Activated T-helper 1 cell treated with Interleukin-2 at 50 U/mL for 16 hours (primary cell): Measurements from ENCODE around the gene DOCK9.
A peak's percentile ranks its signal among the peaks of the same experiment; 100 is the strongest.

Experiments
- DNase-seq: peaks from one replicate; pipeline ENCODE4 v3.0.0-alpha.2; 2020; ENCODE audit warnings: low read depth

Gene DOCK9

DNA sequence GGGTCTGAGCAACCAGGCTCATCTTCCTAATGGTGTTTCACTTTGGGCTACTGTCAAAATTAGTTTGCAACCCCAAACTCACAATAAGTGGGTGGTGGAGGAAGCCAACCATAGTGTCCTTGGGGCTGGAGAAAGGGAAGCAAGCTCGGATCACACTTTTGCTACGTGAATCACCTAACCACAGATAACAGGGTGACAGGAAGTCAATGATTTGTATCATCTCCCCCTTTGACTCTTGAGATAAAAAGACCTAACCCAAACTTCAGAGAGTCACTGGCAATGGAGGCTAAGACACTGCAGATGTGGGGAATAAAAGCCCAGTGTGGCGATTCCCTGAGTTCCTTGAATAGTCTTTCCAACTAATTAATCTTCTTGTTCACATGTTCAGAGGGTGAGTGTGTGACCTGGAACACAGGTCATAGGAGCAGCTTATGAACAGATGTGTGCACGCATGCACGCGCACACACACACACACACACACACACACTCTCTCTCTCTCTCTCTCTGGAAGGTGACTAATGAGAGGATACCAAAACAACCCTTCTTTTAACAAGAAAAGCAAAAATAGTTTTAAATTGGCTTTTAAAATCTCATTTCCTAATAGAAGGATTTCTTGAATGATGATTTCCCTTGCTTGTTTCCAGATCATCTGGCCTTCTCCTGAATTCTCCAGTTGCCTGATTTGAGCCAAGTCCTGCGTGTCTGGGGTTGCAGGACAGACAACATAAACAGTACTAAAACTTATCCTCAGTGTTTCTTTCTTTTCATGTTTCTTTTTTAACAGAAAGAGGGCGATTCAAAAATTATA, 21.2 kb upstream of the DOCK9 start:
- peak; percentile 4 for DNase-seq

DNA sequence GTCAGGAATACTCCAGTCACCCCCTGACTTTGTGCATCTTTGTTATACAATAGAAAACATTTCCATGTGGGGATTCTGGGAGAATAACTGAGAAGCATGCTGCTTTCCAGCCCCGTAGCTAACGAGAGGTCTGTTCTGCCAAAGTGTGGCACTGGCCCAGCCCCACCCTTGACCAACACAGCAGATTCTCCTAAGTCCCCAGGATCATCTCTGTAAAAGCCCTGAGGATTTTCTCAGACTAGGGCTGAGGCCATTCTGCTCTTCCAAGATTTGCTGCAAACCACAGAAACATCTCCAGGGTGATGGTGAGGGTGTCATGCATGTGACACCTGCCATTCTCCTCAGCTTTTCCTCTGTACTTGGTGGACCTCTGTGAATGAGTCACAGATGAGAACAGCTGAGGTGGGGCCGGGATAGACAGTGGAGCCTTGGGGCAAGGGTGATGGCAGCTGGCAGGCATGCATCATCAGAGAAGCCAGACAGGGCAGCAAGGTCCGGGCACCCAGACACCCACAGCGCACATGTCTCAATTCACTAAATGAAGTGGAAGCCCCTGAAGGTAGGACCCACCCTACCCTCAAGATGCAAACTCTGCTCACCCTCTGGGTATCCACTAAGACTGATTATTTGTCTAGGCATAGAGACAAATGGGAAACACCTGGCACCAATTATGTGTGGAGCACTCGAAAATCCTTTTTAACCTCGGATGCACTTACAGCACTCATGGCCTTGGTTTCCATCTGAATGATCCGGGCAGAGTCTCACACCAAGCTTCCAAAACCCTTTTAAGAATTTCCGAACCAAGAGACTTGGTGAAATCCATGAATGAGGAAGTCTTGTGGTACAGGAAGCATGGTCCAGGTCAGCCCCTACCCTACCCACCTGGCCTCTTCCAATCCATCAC, 20.1 kb upstream of the DOCK9 start:
- no peak for DNase-seq

DNA sequence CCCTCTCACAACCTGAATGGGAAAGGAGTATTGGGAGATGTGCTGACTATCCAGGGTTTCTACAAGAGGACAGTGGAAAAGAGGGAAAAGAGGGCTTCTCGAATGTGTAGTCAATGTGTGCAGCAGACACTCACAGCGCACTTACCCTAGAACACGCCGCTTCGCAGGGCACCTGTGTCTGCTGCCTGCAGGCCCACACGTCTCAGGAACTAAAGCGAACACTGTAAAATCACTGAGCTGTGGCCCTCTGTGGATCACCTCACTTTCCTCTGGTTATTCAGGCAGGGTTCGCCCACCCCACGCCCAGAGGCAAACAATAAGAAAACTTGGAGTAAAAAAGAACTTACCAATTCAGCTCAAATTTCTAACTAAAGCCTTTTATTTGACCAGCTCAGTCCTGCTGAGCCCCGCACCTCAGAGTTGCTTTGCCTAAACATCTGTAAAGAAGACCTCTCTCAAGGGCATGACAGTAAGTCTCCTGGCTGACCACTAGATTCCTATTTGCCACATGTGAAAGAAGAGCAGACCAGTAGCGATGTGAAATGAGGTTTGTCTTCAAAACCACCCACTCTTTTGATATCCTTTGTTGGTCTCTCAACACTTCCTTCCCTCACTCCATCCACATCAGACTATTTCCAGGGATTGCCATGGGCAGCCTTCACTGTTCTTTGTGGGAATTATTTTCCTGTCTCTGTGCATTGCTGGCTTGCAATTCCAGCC, 19.3 kb upstream of the DOCK9 start:
- no peak for DNase-seq

DNA sequence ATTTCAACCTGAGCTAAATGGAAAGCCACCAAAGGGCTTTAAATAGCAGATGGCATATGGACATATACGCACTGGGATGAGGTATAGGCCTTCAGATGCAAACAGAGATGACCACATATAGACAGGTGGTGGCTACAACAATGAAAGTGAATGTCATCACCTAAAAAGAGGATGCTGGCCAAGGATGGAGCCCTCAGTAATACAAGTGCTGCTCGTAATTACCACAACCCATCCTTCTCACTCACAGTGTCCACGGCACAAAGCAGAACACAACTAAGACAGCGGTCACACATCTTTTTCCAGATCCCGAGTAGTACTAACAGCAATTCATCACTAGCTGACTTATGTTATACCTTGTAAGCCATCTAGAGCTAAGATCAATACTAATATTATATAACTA, 18.2 kb upstream of the DOCK9 start:
- DNase-seq, result no peak

DNA sequence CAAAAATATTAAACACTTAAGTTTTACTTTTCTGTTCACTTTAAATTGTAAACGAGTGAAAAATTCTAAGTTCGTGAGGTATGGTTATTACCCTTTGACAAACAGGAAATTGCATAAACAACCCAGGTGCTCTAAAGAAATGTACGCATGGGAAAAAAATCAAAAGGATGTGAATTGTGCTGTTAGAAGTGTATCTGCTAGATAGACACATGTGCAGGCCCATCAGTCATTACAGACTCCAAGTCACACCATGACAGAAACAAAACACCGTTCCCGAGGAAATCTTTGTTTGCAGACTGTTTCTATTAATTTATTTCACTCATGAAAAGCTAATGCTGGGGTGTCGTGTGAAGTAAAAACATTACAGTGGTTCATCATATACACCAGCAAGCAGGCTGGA, 17.0 kb upstream of the DOCK9 start:
- no peak for DNase-seq

DNA sequence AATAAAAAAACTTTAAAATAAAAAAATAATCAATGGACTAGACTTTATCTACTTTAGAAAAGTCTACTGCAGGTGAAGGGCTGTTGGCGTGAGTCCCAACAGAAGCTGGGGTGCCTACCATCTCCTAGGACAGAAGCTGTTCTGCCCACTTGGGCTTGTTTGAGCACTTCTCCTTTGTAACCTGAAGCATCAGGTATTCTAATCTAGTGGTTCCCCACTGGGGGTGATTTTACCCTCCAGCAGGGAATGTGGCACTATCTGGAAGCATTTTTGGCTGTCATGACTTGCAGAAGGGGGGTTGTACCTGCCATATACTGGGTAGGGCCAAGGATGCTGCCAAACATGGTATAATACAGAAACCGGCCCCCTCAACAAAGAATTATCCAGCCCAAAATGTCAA, 16.2 kb upstream of the DOCK9 start:
- DNase-seq, result no peak

DNA sequence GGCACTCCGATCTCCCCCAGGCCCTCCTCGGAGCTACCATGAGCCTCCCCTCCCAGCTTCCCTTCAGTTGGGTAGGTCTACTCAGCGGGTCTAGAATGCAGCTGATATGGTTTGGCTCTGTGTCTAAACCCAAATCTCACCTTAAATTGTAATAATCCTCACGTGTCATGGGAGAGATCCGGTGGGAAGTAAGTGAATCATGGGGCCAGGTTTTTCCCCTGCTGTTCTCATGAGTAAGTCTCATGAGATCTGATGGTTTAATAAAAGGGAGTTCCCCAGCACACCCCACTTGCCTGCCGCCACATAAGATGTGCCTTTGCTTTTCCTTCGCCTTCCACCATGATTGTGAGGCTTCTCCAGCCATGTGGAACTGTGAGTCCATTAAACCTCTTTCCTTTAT, 14.5 kb upstream of the DOCK9 start:
- DNase-seq, result no peak

DNA sequence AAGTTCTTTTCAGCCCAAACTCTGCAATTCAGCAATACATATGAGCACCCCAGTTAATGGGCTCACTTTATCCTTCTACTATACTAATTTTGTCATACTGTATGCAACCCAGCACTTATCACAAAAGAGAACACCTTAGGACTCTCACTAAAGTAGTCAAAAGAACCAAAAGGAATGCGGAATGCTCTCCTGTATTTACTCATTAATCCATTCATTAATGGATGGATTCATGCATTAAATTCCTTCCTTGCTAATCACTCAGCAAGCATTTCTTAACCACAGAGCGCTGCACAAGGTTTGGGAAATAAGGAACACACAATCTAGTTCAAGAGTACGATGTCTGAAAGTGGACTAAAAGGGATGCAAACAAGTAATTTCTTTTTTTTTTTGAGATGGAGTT, 12.8 kb upstream of the DOCK9 start:
- no peak for DNase-seq

DNA sequence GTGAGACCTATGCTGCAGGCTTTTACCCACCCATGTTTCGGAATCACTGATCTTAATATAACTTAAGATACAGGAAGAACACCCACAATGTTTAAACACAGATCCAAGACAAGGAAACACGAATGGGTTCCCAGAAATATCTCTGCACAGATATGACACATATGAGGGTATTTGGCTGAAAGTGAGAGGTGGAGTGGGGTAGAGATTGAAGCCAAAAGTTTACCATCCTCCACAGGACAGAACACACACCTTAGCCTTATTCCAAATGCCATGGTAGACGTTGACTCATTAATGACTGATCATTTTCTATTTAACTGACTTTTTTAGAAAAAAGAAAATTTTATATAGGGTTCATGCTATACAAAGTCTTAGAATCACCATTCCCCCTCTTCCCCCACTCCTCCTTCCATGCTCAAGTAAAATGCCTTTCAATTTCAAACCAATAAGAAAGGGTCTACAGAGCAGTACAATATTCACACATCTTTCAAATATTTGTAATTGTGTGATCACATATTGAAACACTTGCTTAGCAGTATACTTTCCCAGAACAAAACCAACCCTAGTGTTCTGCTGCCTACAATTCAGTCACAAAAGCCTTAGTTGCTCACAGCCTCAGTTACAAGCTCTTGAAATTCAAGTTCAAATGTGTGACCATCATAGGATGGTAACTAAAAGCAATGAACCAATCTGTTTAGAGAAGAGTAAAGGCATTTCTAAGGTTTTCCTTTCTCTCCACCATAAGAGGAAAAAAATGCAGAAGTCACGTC, 11.8 kb upstream of the DOCK9 start:
- no peak for DNase-seq

DNA sequence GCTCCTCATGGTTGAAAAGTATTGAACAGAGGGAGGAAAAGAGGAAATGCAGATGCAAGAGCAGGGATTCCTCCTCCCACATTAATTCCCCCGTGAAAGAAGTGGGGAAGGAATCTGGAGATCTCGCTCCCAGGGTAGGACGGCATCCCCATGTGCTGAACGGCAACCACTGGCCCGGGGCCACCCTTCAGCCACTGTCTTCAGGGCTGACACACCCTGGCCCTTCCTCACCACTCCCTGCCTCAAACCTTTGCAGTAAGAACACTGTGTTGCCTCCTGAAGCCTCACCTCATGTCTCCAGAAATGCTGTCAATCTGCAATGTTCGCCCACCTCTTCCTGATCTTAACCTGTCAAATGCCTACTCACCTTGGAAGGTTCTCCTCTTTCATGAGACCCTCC, 10.9 kb upstream of the DOCK9 start:
- no peak for DNase-seq

DNA sequence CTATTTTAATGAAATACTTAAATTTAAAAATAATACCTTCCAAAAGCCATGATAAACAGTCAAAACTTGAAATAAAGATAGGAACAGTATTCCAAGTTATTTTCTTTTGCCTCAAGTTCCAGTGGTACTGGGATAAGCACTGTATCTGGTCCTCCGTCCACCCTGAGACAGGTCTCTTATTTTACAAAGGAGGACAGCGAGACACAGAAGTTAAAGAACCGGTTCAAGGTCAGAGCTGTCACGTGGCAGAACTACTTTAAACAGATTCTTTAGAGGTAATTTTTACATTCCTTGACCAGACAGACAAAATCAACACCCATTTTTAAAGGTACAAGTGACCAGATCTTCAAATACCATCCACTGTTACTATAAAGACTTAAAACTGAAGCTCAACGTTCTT, 10.4 kb upstream of the DOCK9 start:
- no peak for DNase-seq

DNA sequence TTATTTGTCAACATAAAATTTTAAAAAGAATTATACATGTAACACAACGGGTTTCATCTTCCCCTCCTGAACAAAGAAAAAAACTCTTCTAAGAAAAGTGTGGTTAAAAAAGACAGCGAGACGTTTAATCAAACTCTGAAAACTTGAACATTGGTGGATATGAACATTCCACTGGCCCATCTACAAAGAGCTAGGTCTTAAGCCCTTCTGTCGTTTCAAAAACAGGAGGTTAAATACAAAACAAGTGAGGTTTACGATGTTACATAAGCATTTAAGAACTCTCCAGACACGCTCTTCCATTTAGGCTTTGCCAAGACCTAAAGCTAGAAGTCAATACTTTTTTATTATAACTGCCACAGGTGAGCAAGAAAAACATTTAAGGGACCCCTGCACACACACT, 9.4 kb upstream of the DOCK9 start:
- no peak for DNase-seq

DNA sequence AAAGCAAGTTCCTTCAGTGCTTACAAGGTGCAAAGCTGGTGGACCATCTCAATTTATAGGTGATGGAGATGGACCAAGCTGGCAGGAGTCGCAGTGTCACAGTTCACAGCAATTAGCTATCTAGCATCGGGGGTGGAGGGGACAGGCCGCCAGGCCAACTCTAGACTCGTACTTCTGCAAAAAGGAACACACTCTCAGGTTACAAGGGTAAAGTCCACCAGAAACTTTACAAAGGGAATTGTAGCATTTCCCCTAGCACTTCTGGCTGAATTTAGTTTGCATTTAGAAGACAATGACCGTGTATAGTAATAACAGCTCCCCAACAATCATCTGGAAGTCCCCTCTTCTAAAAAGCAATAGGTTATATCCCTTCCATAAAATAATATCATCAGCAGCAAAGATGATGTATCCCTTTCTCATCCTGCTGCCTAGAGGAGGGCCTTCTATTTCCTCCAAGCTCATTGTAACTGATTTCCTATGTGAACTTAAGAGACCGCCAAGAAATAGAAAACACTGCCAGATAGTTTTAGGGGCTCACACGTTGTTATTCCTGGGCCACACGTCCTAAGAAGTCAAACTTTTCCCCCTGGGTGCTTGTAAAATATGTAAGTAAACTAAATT, 8.5 kb upstream of the DOCK9 start:
- no peak for DNase-seq

DNA sequence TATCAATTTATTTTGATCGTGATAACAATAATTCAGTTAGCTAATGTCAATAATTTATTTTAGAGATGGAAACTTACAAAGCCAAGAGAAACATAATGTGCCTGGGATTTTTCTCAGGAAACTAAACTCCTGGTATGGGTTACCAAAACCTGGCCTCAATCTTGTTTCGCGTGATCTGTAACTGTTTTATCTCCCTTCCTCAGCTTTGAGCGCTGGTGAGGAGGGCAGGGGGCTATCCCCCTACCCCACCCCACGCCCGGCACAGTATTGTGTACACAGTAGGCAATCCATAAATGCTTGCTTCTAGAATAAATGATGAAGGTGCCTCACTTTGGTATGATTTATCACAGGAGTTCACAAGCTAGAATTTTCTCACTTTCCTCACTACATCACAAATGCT, 7.7 kb upstream of the DOCK9 start:
- DNase-seq, result no peak

DNA sequence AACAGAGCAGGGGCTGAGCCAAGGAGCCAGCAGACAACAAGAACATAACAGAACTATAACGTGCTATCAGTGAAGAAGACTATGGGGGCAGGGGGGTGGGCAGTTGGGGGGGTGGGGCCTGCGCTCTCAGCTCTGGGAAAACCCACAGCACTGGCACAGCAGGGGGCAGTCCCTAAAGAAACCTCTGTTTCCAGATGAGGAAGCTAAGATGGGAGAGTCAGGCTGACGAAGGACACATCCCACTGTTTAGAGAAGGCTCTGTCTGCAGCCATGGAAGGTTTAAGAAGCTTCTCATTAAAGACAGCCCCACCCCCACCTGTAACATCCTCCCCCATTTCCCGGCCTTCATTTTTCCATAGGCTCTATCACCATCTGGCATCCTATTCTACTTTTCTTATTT, 7.1 kb upstream of the DOCK9 start:
- DNase-seq, result no peak

DNA sequence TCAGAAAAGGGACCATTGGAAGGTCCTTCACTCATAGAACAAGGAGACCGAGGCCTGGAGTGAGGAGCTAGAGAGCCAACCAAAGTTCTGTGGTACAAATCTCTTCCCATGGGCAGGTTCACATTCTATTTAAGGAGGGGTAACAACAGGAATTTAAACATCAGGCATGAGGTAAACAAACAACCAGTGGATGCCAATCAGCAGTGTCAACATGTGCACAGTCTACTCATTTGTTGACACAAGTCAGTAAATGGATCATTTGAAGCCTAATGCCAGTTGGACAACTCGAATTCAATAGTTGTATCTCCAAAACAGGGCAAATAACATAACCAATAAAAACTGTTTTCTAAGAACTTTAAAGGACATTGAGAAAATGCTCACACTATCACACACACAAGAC, 6.3 kb upstream of the DOCK9 start:
- DNase-seq, result no peak

DNA sequence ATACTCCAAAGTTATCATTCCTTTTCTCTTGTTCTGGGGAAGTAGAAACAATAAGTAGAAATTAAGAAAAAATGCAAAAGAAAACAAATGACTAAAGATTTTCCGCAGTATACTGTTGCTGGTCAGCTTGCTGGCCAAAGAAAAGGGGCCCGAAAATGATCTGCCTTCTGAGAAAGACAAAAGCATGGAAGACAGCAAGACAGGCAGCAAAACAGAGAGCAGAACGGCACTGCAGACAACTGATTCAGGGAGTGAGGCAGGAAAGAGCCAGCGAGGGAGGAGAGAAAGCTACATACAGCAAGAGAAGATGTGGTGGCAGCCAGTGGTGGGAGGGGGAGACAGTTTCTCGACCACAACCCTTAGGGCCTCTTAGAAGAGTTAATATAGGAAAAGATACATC, 5.3 kb upstream of the DOCK9 start:
- no peak for DNase-seq

DNA sequence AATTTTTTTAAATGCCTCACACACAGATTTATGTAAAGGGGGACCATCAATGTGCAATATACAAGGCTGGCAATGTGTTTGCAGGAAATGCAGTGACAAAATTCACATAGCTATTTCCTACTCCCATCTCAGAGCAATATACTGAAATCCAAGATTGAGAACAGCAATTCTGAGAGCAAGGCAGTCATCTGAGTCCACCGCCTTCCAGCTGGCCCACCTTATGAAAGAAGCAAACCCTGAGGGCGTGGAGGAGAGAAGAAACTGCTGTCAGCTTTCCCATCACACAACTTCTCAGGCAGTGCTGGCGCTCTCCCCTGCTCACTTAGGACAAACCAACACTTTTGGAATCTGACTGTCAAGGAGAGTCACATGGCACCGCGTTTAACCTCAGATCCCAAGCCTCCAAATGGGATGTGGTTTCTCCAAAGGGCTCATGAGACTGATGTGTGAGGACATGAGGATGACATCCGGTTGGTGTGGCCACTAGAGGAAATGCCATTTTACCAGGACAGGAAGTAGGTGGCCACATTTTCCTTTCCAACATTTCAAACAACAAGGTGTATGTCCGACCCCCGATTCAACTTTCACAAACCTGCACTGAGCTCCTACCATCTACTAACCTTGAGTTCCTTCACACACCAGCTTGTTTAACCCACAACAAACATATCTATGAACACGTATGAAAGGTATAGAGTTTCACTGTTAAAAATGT, 3.7 kb upstream of the DOCK9 start:
- no peak for DNase-seq

DNA sequence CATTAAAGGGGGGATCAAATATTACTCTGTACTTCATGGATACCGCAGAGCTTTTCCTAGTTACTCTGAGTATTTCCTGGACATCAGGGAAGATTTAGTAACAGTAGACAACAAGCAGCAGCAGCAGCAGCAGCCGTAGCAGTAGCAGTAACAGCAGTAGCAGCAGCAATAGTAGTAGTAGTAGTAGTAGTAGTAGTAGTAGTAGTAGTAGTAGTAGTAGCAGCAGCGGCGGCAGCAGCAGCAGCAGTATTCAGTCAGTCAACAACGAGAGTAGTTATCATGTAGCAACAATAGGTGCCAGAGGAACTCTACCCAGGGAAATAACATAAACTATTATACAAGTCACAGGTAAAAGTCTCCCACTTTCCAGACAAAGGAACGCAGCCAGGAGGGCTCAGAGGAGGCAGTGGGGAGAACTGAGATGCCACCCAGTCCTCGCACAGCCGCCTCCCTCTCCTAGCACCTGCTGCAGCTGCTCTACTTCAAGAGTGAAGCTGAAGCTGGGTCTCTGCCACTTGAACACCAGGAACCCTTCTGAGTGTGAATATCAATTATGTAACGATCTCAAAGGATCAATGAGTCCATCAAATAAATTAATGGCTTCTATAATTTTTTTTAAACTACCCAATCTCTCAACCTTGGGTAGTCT, 1.3 kb upstream of the DOCK9 start:
- no peak for DNase-seq

DNA sequence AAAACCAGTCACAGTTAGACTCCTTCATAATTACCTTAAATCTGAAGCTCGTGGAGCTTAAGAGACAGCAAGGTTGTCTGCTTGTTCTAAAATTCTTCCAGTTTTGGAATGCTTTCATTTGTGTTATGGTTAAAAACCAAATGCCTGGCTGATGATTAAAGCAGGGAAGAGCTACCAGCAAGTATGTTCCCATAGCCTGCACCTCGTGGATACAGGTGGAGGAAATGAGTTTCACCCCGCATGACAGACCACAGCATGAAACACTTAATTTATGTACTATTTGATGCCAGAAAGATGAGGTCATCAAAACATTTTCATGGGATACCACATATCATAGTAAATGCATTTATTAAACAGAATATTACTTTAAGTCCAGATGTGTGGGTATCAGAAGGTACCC, 416 bp upstream of the DOCK9 start:
- no peak for DNase-seq
